ENCODE data around the gene IFNL1.
"Not testable (repeated sequence)": the region's sequence is repeated elsewhere in the genome, so short reads cannot be mapped to it uniquely, and the experiment has no call there.

Gene IFNL1

DNA sequence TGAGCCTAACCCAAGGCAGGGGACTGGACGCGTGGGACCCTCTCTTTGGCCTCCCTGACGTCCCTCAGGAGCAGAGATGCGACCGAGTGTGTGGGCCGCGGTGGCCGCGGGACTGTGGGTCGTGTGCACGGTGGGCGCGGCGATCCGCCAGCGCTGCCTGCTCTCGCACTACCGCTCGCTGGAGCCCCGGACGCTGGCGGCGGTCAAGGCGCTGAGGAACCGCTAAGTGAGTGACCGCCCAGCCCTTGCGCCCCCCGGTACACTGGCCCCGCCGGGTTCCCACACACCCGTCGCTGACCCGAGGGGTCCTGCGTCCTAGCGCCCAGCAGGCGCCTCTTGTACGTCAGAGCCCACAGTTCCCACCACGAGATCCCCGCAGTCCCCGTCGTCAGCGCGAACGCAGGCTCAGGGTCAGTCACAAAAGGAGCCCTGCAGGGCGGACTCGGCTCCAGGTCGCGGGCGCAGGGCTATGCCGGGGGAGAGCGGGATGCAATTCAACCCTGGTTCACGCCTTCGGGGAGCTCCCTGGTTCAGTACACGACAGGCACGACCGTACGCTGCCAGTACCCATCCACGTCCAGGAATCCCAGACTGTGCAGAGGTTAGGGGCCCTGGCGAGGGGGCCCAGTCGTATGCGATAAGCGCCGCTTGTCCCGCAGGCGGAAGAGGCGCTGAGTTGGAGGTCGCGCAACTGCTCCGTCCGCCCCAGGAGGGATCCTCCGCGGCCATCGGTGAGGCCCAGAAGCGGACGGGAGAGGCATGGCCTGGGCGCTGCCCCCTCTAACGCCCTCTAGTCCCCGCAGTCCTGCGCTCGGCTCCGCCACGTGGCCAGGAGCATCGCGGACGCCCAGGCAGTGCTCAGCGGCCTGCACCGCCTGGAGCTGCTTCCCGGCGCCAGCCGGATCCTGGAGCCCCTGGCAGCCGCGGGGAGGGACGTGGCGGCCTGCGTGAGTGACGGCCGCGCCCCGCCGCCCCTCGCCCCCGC lies 31.6 kb upstream of the IFNL1 start:
- no peak overlapping the region for H3K27ac ChIP-seq
- TF ChIP-seq, protein P1, sequence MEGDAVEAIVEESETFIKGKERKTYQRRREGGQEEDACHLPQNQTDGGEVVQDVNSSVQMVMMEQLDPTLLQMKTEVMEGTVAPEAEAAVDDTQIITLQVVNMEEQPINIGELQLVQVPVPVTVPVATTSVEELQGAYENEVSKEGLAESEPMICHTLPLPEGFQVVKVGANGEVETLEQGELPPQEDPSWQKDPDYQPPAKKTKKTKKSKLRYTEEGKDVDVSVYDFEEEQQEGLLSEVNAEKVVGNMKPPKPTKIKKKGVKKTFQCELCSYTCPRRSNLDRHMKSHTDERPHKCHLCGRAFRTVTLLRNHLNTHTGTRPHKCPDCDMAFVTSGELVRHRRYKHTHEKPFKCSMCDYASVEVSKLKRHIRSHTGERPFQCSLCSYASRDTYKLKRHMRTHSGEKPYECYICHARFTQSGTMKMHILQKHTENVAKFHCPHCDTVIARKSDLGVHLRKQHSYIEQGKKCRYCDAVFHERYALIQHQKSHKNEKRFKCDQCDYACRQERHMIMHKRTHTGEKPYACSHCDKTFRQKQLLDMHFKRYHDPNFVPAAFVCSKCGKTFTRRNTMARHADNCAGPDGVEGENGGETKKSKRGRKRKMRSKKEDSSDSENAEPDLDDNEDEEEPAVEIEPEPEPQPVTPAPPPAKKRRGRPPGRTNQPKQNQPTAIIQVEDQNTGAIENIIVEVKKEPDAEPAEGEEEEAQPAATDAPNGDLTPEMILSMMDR (conservative IDR thresholded peaks at IDR 0.05), result no peak
- TF ChIP-seq ZFX (IDR thresholded peaks at IDR 0.05), result no peak

DNA sequence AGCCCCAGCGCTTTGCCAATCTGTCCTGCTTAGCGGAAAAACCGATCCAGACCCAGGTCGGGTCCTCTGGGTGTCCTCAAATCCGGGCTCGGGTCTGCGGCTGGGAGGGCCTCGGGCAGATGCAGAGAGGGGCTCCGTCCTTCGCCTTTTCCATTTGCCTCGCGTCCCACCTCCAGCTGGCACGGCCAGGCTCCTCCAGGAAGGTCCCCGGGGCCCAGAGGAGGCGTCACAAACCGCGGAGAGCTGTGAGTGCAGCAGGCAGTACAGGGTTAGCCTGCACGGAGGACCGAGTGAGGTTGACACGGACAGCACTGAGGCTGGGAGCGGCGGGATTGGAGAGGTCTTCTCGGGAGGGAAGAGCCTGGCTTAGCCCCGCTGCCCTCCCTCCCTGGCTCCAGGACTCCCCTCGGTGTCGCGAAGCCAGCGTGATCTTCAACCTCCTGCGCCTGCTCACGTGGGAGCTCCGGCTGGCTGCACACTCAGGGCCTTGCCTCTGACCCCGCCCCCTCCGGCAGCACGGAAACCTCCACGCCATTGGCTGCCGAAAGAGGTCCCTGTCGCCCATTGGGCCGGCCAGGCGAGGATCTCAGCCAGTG lies 30.8 kb upstream of the IFNL1 start:
- H3K27ac ChIP-seq, result no peak overlapping the region
- TF ChIP-seq, protein P1 (conservative IDR thresholded peaks at IDR 0.05), result no peak

DNA sequence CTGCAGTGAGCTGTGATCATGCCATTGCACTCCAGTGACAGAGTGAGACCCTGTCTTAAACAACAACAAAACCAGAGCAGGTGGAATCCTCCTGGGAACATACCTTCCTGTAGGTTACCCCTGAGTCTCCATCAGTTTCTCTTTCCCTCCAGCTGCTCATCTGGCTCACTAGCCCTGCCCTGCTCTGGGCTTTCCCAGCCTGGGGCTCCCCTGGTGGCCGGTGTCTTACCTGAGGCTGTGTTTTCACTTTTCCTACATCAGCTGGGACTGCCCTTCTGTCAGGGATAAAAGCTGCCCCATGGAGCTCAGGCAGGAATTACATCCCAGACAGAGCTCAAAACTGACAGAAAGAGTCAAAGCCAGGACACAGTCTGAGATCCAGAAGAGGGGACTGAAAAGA lies 28.1 kb upstream of the IFNL1 start, which contains the start of gene IFNL2:
IFNL2 (plus strand) TSS at position 312 of the 400 bp plus-strand sequence. CDS start 173 bp downstream, outside the sequence.
- not testable (repeated sequence) for H3K27ac ChIP-seq

DNA sequence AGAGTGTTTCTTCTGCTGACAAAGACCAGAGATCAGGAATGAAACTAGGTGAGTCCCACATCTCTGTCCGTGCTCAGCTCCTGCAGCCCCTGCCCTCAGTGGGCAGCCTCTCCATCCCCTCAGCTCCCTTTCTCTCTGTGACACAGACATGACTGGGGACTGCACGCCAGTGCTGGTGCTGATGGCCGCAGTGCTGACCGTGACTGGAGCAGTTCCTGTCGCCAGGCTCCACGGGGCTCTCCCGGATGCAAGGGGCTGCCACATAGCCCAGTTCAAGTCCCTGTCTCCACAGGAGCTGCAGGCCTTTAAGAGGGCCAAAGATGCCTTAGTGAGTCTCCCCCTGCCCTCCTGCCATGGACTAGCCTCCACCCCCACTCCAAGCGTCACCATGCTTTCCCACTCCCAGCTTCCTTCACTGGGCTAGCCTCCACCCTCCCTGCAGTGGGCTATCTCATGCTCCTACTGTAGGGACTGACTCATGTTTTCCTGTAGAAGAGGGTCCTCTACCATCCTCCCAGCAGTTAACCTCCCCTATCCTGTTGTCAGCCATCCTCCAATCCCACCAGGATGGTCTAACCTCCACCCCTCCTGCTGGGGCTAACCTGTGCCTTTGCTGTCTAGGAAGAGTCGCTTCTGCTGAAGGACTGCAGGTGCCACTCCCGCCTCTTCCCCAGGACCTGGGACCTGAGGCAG lies 27.5 kb upstream of the IFNL1 start:
- not testable (repeated sequence) for H3K27ac ChIP-seq

DNA sequence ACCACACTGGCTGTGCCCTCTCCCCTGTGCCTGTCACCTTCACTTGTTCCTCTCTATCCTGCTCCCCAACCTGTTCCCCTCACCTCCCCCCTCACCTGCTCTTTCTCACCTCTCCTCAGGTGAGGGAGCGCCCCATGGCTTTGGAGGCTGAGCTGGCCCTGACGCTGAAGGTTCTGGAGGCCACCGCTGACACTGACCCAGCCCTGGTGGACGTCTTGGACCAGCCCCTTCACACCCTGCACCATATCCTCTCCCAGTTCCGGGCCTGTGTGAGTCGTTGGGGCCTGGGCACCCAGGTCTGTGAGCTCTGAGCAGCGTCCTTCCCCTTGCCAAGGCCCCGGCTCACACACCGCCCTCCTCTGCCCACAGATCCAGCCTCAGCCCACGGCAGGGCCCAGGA lies 26.8 kb upstream of the IFNL1 start:
- not testable (repeated sequence) for H3K27ac ChIP-seq

DNA sequence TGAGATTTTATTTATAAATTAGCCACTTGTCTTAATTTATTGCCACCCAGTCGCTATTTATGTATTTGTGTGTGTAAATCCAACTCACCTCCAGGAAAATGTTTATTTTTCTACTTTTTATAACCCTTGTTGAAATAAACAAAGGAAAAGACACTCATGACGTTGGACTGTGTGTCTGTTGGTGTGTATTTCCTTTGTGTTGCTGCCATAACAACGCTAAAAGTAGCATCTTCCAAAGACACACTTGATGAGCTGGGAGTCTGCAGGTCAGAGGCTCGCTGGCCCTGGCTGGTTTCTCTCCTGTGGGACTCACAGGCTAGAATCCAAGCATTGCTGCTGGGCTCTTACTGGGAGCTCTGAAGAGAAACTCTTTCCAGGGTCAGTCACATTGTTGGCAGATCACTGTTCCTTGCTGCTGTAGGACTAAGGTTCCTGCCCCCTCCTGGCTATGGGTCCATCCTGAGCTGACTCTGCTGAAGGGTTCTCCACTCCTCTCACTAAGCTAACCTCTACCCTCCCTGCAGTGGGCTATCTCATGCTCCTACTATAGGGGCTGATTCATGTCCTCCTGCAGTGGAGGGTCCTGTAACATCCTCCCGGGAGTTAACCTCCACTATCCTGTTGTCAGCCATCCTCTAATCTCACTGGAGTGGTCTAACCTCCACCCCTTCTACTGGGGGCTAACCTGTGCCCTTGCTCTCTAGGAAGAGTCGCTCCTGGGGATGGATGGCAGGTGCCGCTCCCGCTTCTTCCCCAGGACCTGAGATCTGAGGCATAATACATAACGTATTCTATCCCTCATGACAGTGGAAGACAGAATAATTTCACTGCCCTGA lies 26.0 kb upstream of the IFNL1 start:
- TF ChIP-seq, protein P1 (conservative IDR thresholded peaks at IDR 0.05), result no peak
- no peak for TF ChIP-seq ZFX (IDR thresholded peaks at IDR 0.05)

DNA sequence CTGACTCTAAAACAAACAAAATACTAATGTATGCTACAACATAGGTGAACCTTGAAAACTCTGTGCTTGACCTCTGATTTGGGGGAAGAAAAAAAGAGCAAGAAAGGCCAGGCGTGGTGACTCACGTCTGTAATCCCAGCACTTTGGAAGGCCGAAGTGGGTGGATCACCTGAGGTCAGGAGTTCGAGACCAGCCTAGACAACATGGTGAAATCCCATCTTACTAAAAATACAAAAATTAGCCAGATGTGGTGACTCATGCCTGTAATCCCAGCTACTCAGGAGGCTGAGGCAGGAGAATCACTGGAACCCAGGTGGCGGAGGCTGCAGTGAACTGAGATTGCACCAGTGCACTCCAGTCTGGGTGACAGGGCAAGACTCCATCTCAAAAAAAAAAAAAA lies 22.3 kb upstream of the IFNL1 start:
- H3K27ac ChIP-seq, result not testable (repeated sequence)

More for the DNA sequence above, 26.0 kb upstream of the IFNL1 start:
- no peak overlapping the region for H3K27ac ChIP-seq

DNA sequence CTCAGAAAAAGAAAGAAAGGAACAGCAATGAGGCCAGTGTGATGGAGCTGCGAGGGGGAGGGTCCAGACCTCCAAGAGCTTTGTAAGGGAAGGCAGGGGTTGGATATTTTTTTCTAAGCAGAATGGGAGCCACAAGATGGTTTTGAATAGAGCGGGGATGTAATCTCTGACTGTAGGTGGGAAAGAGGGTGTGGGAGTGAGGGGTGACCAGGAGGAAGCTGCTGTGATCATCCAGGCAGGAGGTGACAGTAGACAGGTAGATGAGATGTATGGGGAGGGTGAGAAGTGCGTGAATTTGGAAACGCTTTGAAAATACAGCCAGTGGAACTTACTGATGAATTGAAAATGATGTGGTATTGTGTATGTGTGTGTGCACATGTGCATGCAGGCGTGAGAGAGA lies 20.6 kb upstream of the IFNL1 start:
- H3K27ac ChIP-seq, result no peak overlapping the region
- no peak for TF ChIP-seq ZFX (IDR thresholded peaks at IDR 0.05)

DNA sequence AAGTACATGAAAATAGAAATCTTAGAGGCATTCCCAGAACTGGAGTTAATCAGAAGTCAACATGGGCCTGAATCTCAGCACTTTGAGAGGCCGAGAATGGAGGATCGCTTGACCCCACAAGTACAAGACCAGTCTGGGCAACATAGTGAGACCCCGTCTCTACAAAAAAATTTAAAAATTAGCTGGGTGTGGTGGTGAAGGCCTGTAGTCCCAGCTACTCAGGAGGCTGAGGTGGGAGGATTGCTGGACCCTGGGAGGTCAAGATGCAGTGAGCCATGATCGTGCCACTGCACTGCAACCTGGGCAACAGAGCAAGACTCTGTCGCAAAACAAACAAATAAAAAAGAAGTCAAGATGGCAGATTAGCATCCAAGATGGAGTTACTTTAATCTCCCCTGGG lies 19.5 kb upstream of the IFNL1 start:
- TF ChIP-seq, protein P1 (conservative IDR thresholded peaks at IDR 0.05), result no peak
- TF ChIP-seq ZFX (IDR thresholded peaks at IDR 0.05), result no peak
- no peak overlapping the region for H3K27ac ChIP-seq
